H1 (cell line): Measurements from ENCODE around the gene IQSEC3. TPM values are rescaled to one million over a fixed set of nuclear protein-coding genes. Genes with fewer than 3 reads are reported as not detected.

Experiments used
- CTCF ChIA-PET: fragments of 300-600 bp; sonication (Branson Sonifier 250); formaldehyde crosslinking; loops from one replicate; lab custom pipeline; 2021; ENCODE audit not compliant: partially characterized antibody; lab: Charles Lee
- POLR2A ChIA-PET: fragments of 300-600 bp; sonication (Branson Sonifier 250); formaldehyde crosslinking; loops from one replicate; lab custom pipeline; 2021; ENCODE audit warnings: inconsistent platforms; ENCODE audit not compliant: partially characterized antibody; lab: Charles Lee
- DNase-seq, 2 experiments: peaks; one replicate each; pipeline versions ENCODE4 v3.0.0 to v3.0.0-alpha.2; 2010 to 2022; ENCODE audit warnings: low spot score in 2 of 2, low read depth in 1 of 2, mixed read lengths in 1 of 2
- FAIRE-seq: peaks from 2 replicates; lab custom pipeline; 2011; peaks lifted over from hg19 to GRCh38; lab: Jason Lieb, UNC
- H2AFZ ChIP-seq: 2 replicates; pipeline ENCODE4 v1.8.1; 2012; ENCODE audit warnings: low read length, inconsistent platforms
- H2AK5ac ChIP-seq: 2 replicates; pipeline ENCODE4 v1.6.1; 2013; ENCODE audit warnings: low read depth, low read length
- H2BK120ac ChIP-seq: replicated peaks from 2 replicates; pipeline ENCODE3; 2013; ENCODE audit warnings: low read depth, low read length, inconsistent platforms
- H2BK12ac ChIP-seq: 2 replicates; pipeline ENCODE4 v1.6.1; 2013; ENCODE audit warnings: low read depth, low read length
- H2BK15ac ChIP-seq: 2 replicates; pipeline ENCODE4 v1.6.1; 2013; ENCODE audit warnings: low read length
- H2BK20ac ChIP-seq: 2 replicates; pipeline ENCODE4 v1.6.1; 2013; ENCODE audit warnings: low read length
- H2BK5ac ChIP-seq: 2 replicates; pipeline ENCODE4 v1.6.1; 2013; ENCODE audit warnings: low read depth, low read length
- H3K14ac ChIP-seq: 2 replicates; pipeline ENCODE4 v1.6.1; 2013; ENCODE audit warnings: inconsistent platforms; ENCODE audit not compliant: insufficient read length
- H3K18ac ChIP-seq: 2 replicates; pipeline ENCODE4 v1.6.1; 2013; ENCODE audit warnings: low read length; ENCODE audit errors: extremely low read depth
- H3K23ac ChIP-seq: 2 replicates; pipeline ENCODE4 v1.6.1; 2013; ENCODE audit warnings: inconsistent platforms; ENCODE audit not compliant: insufficient read length
- H3K23me2 ChIP-seq: 2 replicates; pipeline ENCODE4 v1.6.1; 2013; ENCODE audit warnings: low read depth, low read length
- H3K27ac ChIP-seq: 2 replicates; pipeline ENCODE4 v1.6.1; 2011; ENCODE audit warnings: low read depth, low read length, inconsistent platforms
- H3K27me3 ChIP-seq, 4 experiments: replicated peaks in 1 of 4; 1 replicate in 1 of 4; 2 replicates in 3 of 4; pipeline versions ENCODE4 v1.6.1 to v1.8.1; 2011 to 2013; ENCODE audit warnings: low read length in 3 of 4, mild to moderate bottlenecking in 3 of 4, inconsistent platforms in 2 of 4, mixed read lengths in 2 of 4, moderate library complexity in 1 of 4; ENCODE audit not compliant: control insufficient read depth in 3 of 4, insufficient read depth in 3 of 4; ENCODE audit errors: extremely low read depth in 1 of 4
- H3K36me3 ChIP-seq, 4 experiments: 2 replicates each; pipeline versions ENCODE4 v1.6.1 to v1.8.1; 2011 to 2013; ENCODE audit warnings: mild to moderate bottlenecking in 4 of 4, low read length in 3 of 4, moderate library complexity in 2 of 4, control low read depth in 1 of 4, inconsistent platforms in 1 of 4; ENCODE audit not compliant: insufficient read depth in 4 of 4, control insufficient read depth in 2 of 4
- H3K4ac ChIP-seq: replicated peaks from 2 replicates; pipeline ENCODE3; 2013; ENCODE audit warnings: low read length, low read depth, mixed read lengths, inconsistent platforms; ENCODE audit not compliant: insufficient read length
- H3K4me1 ChIP-seq, 4 experiments: replicated peaks in 1 of 4; 1 replicate in 1 of 4; 2 replicates in 3 of 4; pipeline versions ENCODE4 v1.6.1 to v1.8.1; 2011 to 2013; ENCODE audit warnings: low read length in 3 of 4, inconsistent platforms in 2 of 4, mixed read lengths in 1 of 4; ENCODE audit not compliant: insufficient read depth in 4 of 4, control insufficient read depth in 3 of 4
- H3K4me2 ChIP-seq, 2 experiments: 2 replicates each; pipeline versions ENCODE4 v1.6.1 to v1.8.1; 2011 to 2013; ENCODE audit warnings: low read depth in 2 of 2, low read length in 2 of 2, control low read depth in 1 of 2, inconsistent platforms in 1 of 2, mild to moderate bottlenecking in 1 of 2; ENCODE audit not compliant: insufficient read depth in 1 of 2
- H3K4me3 ChIP-seq, 4 experiments: fragments of 200-600, 300-600 bp in 1 of 4; sonication (generic), shearing (Covaris generic), sonication (Bioruptor Twin) in 1 of 4; 2 replicates each; pipeline versions ENCODE4 v1.5.1 to v1.8.1; 2011 to 2016; ENCODE audit warnings: low read length in 4 of 4, low read depth in 3 of 4, control low read depth in 2 of 4, inconsistent platforms in 2 of 4, mild to moderate bottlenecking in 2 of 4, mixed read lengths in 1 of 4, moderate library complexity in 1 of 4; ENCODE audit not compliant: insufficient read depth in 2 of 4; ENCODE audit errors: extremely low read depth in 1 of 4
- H3K56ac ChIP-seq: replicated peaks from 2 replicates; pipeline ENCODE3; 2013; ENCODE audit warnings: low read depth, mild to moderate bottlenecking, mixed read lengths, low read length, inconsistent platforms; ENCODE audit not compliant: insufficient read length
- H3K79me1 ChIP-seq: 2 replicates; pipeline ENCODE4 v1.6.1; 2013; ENCODE audit warnings: low read depth, low read length, control low read depth
- H3K79me2 ChIP-seq, 2 experiments: 2 replicates each; pipeline versions ENCODE4 v1.6.1 to v1.8.1; 2012 to 2013; ENCODE audit warnings: low read length in 2 of 2, mild to moderate bottlenecking in 2 of 2, inconsistent platforms in 1 of 2; ENCODE audit not compliant: insufficient read depth in 2 of 2, control insufficient read depth in 1 of 2
- H3K9ac ChIP-seq, 4 experiments: replicated peaks in 1 of 4; 1 replicate in 1 of 4; 2 replicates in 3 of 4; pipeline versions ENCODE4 v1.6.1 to v1.8.1; 2011 to 2013; ENCODE audit warnings: low read depth in 3 of 4, low read length in 3 of 4, control low read depth in 2 of 4, mild to moderate bottlenecking in 2 of 4, moderate library complexity in 2 of 4, inconsistent platforms in 1 of 4; ENCODE audit errors: extremely low read depth in 1 of 4
- H3K9me3 ChIP-seq, 2 experiments: 2 replicates each; pipeline versions ENCODE4 v1.6.1 to v1.8.1; 2012 to 2013; ENCODE audit warnings: mild to moderate bottlenecking in 2 of 2, moderate library complexity in 2 of 2, control low read depth in 1 of 2, inconsistent platforms in 1 of 2, low read depth in 1 of 2, low read length in 1 of 2, mixed read lengths in 1 of 2; ENCODE audit not compliant: insufficient read depth in 2 of 2
- H4K20me1 ChIP-seq, 2 experiments: replicated peaks in 1 of 2; 2 replicates each; pipeline versions ENCODE3 to v1.8.1; 2011 to 2013; ENCODE audit warnings: inconsistent platforms in 2 of 2, low read length in 2 of 2, mild to moderate bottlenecking in 1 of 2; ENCODE audit not compliant: insufficient read depth in 2 of 2, control insufficient read depth in 1 of 2
- H4K5ac ChIP-seq: 2 replicates; pipeline ENCODE4 v1.6.1; 2013; ENCODE audit warnings: low read length, low read depth, mixed read lengths, inconsistent platforms; ENCODE audit not compliant: insufficient read length
- H4K8ac ChIP-seq: 2 replicates; pipeline ENCODE4 v1.8.0; 2013; ENCODE audit warnings: mild to moderate bottlenecking, moderate library complexity, low read length, inconsistent platforms; ENCODE audit not compliant: insufficient read depth; ENCODE audit errors: extremely low read depth
- H4K91ac ChIP-seq: replicated peaks from 2 replicates; pipeline ENCODE3; 2013; ENCODE audit warnings: low read length, mixed read lengths, inconsistent platforms; ENCODE audit not compliant: insufficient read length
- CTBP2 ChIP-seq: IDR thresholded peaks from 2 replicates; pipeline ENCODE4 v1.7.0; 2011; ENCODE audit warnings: borderline replicate concordance, mild to moderate bottlenecking, moderate library complexity, mixed read lengths, low read length; ENCODE audit not compliant: insufficient read depth, insufficient read length
- FOSL1 ChIP-seq: IDR thresholded peaks from 2 replicates; pipeline ENCODE4 v1.6.1; 2011; ENCODE audit warnings: mild to moderate bottlenecking, low read depth, low read length, moderate library complexity; ENCODE audit not compliant: insufficient read depth
- MAFK ChIP-seq: IDR thresholded peaks from 2 replicates; pipeline ENCODE4 v1.6.1; 2012; ENCODE audit warnings: low read depth, mild to moderate bottlenecking, improper control_type of control experiment, low read length
- POU5F1 ChIP-seq: IDR thresholded peaks from 2 replicates; pipeline ENCODE4 v1.6.1; 2011; ENCODE audit warnings: low read depth, mild to moderate bottlenecking, low read length, moderate library complexity
- RAD21 ChIP-seq, 2 experiments: IDR thresholded peaks in 1 of 2; conservative IDR thresholded peaks in 1 of 2; 2 replicates each; pipeline ENCODE4 v1.6.1; 2011; ENCODE audit warnings: low read depth in 2 of 2, low read length in 2 of 2, improper control_type of control experiment in 1 of 2, inconsistent platforms in 1 of 2, mild to moderate bottlenecking in 1 of 2, moderate library complexity in 1 of 2
- SAP30 ChIP-seq: fragments of 300-600 bp; sonication (generic); IDR thresholded peaks from 2 replicates; pipeline ENCODE4 v1.7.1; 2012; ENCODE audit warnings: low read length, moderate library complexity, mild to moderate bottlenecking, inconsistent platforms; ENCODE audit not compliant: insufficient read depth, insufficient replicate concordance
- SIN3A ChIP-seq, 2 experiments: IDR thresholded peaks in 1 of 2; conservative IDR thresholded peaks in 1 of 2; 2 replicates each; pipeline ENCODE4 v1.6.1; 2011 to 2012; ENCODE audit warnings: low read length in 2 of 2, improper control_type of control experiment in 1 of 2, low read depth in 1 of 2, mild to moderate bottlenecking in 1 of 2
- SRF ChIP-seq: IDR thresholded peaks from 2 replicates; pipeline ENCODE4 v1.6.1; 2011; ENCODE audit warnings: mild to moderate bottlenecking, low read depth, low read length, moderate library complexity
- TCF12 ChIP-seq: IDR thresholded peaks from 2 replicates; pipeline ENCODE4 v1.6.1; 2011; ENCODE audit warnings: low read depth, mild to moderate bottlenecking, low read length
- WGBS, 2 experiments: shearing (Covaris generic) in 1 of 2; methylation state at CpG; one replicate each; pipeline versions ENCODE4 v1.1.6 to v1.1.7; 2013 to 2015; ENCODE audit warnings: low lambda C conversion rate in 2 of 2, mixed read lengths in 2 of 2, inconsistent platforms in 1 of 2, low coverage in 1 of 2, missing lambda C conversion rate in 1 of 2; ENCODE audit not compliant: insufficient replicate concordance in 2 of 2, insufficient coverage in 1 of 2, insufficient read length in 1 of 2; ENCODE audit errors: extremely low coverage in 1 of 2, missing lambda C conversion rate in 1 of 2; 5-methylcytosine and 5-hydroxymethylcytosine counted together
- polyA plus RNA-seq, 7 experiments: library from polyadenylated mRNA; depleted of rRNA in 3 of 7; stranded (reverse) in 5 of 7; unstranded in 2 of 7; fragments of >200 nt in 5 of 7; fragments of 200-250 nt in 2 of 7; gene quantifications; 1 replicate in 5 of 7; 2 replicates in 1 of 7; 4 replicates in 1 of 7; pipeline versions ENCODE4 v1.2.1 to v1.2.3, GENCODE V29; 2011 to 2013; ENCODE audit warnings: missing spikeins in 2 of 7, mixed read lengths in 2 of 7
- total RNA-seq: library from RNA; stranded (reverse); fragmentation: NEBNext Ultra II Directional; extraction: Animal tissue kit (Norgen Biotek cat#: 25700); gene quantifications from 2 replicates; pipeline ENCODE4 v1.2.1, GENCODE V29; 2021
- TF ChIP-seq, protein P1 (sequence below): IDR thresholded peaks from 2 replicates; pipeline ENCODE4 v1.6.1; 2011; ENCODE audit warnings: low read length, improper control_type of control experiment

Gene IQSEC3
- total and polyA plus RNA-seq, 2 of the 8 experiments (the other 6 are each of a cell fraction or from before 2014, with no cell fraction given) = 1.2 to 3.1 TPM

DNA sequence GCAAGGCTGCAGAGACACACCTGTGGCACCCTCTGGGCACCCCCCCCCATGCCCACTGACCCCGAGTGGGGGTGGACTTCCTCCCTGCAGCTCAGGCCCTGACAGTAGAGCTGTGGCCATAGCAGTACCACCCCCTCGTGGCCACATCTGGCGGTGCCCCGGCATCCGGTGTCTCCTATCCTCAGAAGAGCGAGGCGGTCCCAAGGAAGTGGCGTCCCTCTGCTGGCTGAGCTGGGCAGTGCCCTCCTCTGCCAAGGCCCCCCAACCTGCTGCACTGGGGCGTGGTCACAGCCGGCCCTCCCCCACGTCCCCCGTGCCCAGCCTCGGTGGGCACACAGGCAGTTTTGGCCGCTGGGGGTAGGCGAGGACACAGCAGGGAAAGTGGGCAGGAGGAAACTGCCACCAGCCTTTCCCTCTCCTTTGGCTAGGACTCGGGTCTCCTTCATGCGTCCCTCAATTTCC lies 153.4 kb downstream of the IQSEC3 start:
- Histone ChIP-seq H3K9ac (no peak overlapping the region), H2BK15ac (peak overlapping the region; percentile 72; the same call in 1 of the 2 replicates), H2AFZ (peak overlapping the region; percentile 63; the same call in 1 of the 2 replicates), H4K20me1 (no peaks in the 10 kb centered on the region), H3K9me3 (no peaks in the 10 kb centered on the region), H3K4me3 (peak overlapping the region in 2 of 4 experiments; percentile 14 to 40; a peak in 2 of 8 replicates), H2BK20ac (peak overlapping the region; percentile 61; the same call in 1 of the 2 replicates), H3K27me3 (peaks cover 0 to under 1% (median 0%) of the 10 kb centered on the region in 4 experiments; a peak in 1 of 7 replicates), H3K4ac (no peak overlapping the region), H3K4me2 (peak overlapping the region; percentile 12 to 62; a peak in 3 of 4 replicates), H2BK12ac (peak overlapping the region; percentile 50; the same call in 1 of the 2 replicates), H2BK5ac (no peak overlapping the region), H4K5ac (no peak overlapping the region), H3K4me1 (peaks cover 0 to 11% (median 9%) of the 10 kb centered on the region in 4 experiments; a peak in 6 of 7 replicates), H4K91ac (peak overlapping the region; percentile 51), H3K23ac (no peak overlapping the region), H2AK5ac (no peak overlapping the region), H3K23me2 (peaks cover 4% of the 10 kb centered on the region; the same call in 1 of the 2 replicates), H3K27ac (no peak overlapping the region), H3K18ac (0 out of 2 replicates have a peak overlapping the region, but pooled peaks have one; percentile 67), H3K56ac (no peak overlapping the region), H3K14ac (no peak overlapping the region), H3K79me2 (no peaks in the 10 kb centered on the region), H3K79me1 (no peaks in the 10 kb centered on the region), H4K8ac (peak overlapping the region; percentile 54; the same call in 1 of the 2 replicates), H2BK120ac (no peak overlapping the region), H3K36me3 (no peaks in the 10 kb centered on the region)
- POLR2A ChIA-PET = interaction anchor here (0.6 to 1.5 kb wide), 3 partner anchors 25 to 163 kb away, joined by 3 to 4 read pairs (median 3); no protein-coding TSS in a partner anchor
- DNase-seq = peak; percentile 72 to 98
- peak; percentile 19 for FAIRE-seq
- WGBS, 2 experiments = 13% methylated on average over 13 of the region's 17 CpGs; no CpG with 5 or more reads in 1 of the 2 experiments
- CTCF ChIA-PET = interaction anchor here (0.6 to 6.9 kb wide), 50 partner anchors 9 to 328 kb away, joined by 3 to 101 read pairs (median 6); no protein-coding TSS in a partner anchor
- TF ChIP-seq, protein P1, sequence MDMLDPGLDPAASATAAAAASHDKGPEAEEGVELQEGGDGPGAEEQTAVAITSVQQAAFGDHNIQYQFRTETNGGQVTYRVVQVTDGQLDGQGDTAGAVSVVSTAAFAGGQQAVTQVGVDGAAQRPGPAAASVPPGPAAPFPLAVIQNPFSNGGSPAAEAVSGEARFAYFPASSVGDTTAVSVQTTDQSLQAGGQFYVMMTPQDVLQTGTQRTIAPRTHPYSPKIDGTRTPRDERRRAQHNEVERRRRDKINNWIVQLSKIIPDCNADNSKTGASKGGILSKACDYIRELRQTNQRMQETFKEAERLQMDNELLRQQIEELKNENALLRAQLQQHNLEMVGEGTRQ = no peak
- TF ChIP-seq MAFK (no peak), RAD21 (IDR thresholded peaks at IDR 0.05 in 1 of 2, conservative IDR thresholded peaks at IDR 0.05 in 1 of 2; ENCODE audit: low read depth in 2 of 2, low read length in 2 of 2) (peak; percentile 90 to 94), TCF12 (no peak), FOSL1 (no peak), SIN3A (conservative IDR thresholded peaks at IDR 0.05 in 1 of 2, IDR thresholded peaks at IDR 0.05 in 1 of 2; ENCODE audit: low read depth in 1 of 2, low read length in 2 of 2) (no peak), SAP30 (no peak), POU5F1 (no peak), SRF (0 out of 2 replicates have a peak, but pooled peaks have one; percentile 13), CTBP2 (peak; percentile 51)
